GM12874 (cell line): ENCODE measurements around the gene FAM20A.

Experiments
- CTCF ChIP-seq: IDR thresholded peaks from 2 replicates; pipeline ENCODE4 v1.5.1; 2011; ENCODE audit warnings: low read depth, mild to moderate bottlenecking, control low read depth, low read length, moderate library complexity; ENCODE audit not compliant: insufficient read depth

Gene FAM20A

GRCh38 chr17:68501074-68501473 lies 100.1 kb downstream of the FAM20A start:
- no peak for TF ChIP-seq CTCF

GRCh38 chr17:68499587-68499986 lies 101.6 kb downstream of the FAM20A start:
- no peak for TF ChIP-seq CTCF

- no peak for TF ChIP-seq CTCF
These were observed 102.5 kb downstream of the FAM20A start for GRCh38 chr17:68498479-68499326.

- TF ChIP-seq CTCF, result no peak
These were observed 103.3 kb downstream of the FAM20A start for GRCh38 chr17:68497885-68498319.

GRCh38 chr17:68495081-68495480 lies 106.1 kb downstream of the FAM20A start:
- no peak for TF ChIP-seq CTCF

- TF ChIP-seq CTCF, result no peak
These were observed 109.6 kb downstream of the FAM20A start for GRCh38 chr17:68491381-68492231.

- TF ChIP-seq CTCF, result no peak
These were observed 111.2 kb downstream of the FAM20A start for GRCh38 chr17:68489919-68490318.
